H1 (cell line): Measurements from ENCODE around the gene KCNK4. TPM values are rescaled to one million over a fixed set of nuclear protein-coding genes. Genes with fewer than 3 reads are reported as not detected.

Experiments
- CTCF ChIA-PET: fragments of 300-600 bp; sonication (Branson Sonifier 250); formaldehyde crosslinking; loops from one replicate; lab custom pipeline; 2021; ENCODE audit not compliant: partially characterized antibody; lab: Charles Lee
- POLR2A ChIA-PET: fragments of 300-600 bp; sonication (Branson Sonifier 250); formaldehyde crosslinking; loops from one replicate; lab custom pipeline; 2021; ENCODE audit warnings: inconsistent platforms; ENCODE audit not compliant: partially characterized antibody; lab: Charles Lee
- DNase-seq, 2 experiments: peaks; one replicate each; pipeline versions ENCODE4 v3.0.0 to v3.0.0-alpha.2; 2010 to 2022; ENCODE audit warnings: low spot score in 2 of 2, low read depth in 1 of 2, mixed read lengths in 1 of 2
- FAIRE-seq: peaks from 2 replicates; lab custom pipeline; 2011; peaks lifted over from hg19 to GRCh38; lab: Jason Lieb, UNC
- H2AFZ ChIP-seq: 2 replicates; pipeline ENCODE4 v1.8.1; 2012; ENCODE audit warnings: low read length, inconsistent platforms
- H2AK5ac ChIP-seq: 2 replicates; pipeline ENCODE4 v1.6.1; 2013; ENCODE audit warnings: low read depth, low read length
- H2BK120ac ChIP-seq: replicated peaks from 2 replicates; pipeline ENCODE3; 2013; ENCODE audit warnings: low read depth, low read length, inconsistent platforms
- H2BK12ac ChIP-seq: 2 replicates; pipeline ENCODE4 v1.6.1; 2013; ENCODE audit warnings: low read depth, low read length
- H2BK15ac ChIP-seq: 2 replicates; pipeline ENCODE4 v1.6.1; 2013; ENCODE audit warnings: low read length
- H2BK20ac ChIP-seq: 2 replicates; pipeline ENCODE4 v1.6.1; 2013; ENCODE audit warnings: low read length
- H2BK5ac ChIP-seq: 2 replicates; pipeline ENCODE4 v1.6.1; 2013; ENCODE audit warnings: low read depth, low read length
- H3K14ac ChIP-seq: 2 replicates; pipeline ENCODE4 v1.6.1; 2013; ENCODE audit warnings: inconsistent platforms; ENCODE audit not compliant: insufficient read length
- H3K18ac ChIP-seq: 2 replicates; pipeline ENCODE4 v1.6.1; 2013; ENCODE audit warnings: low read length; ENCODE audit errors: extremely low read depth
- H3K23ac ChIP-seq: 2 replicates; pipeline ENCODE4 v1.6.1; 2013; ENCODE audit warnings: inconsistent platforms; ENCODE audit not compliant: insufficient read length
- H3K23me2 ChIP-seq: 2 replicates; pipeline ENCODE4 v1.6.1; 2013; ENCODE audit warnings: low read depth, low read length
- H3K27ac ChIP-seq: 2 replicates; pipeline ENCODE4 v1.6.1; 2011; ENCODE audit warnings: low read depth, low read length, inconsistent platforms
- H3K27me3 ChIP-seq, 4 experiments: replicated peaks in 1 of 4; 1 replicate in 1 of 4; 2 replicates in 3 of 4; pipeline versions ENCODE4 v1.6.1 to v1.8.1; 2011 to 2013; ENCODE audit warnings: low read length in 3 of 4, mild to moderate bottlenecking in 3 of 4, inconsistent platforms in 2 of 4, mixed read lengths in 2 of 4, moderate library complexity in 1 of 4; ENCODE audit not compliant: control insufficient read depth in 3 of 4, insufficient read depth in 3 of 4; ENCODE audit errors: extremely low read depth in 1 of 4
- H3K36me3 ChIP-seq, 4 experiments: 2 replicates each; pipeline versions ENCODE4 v1.6.1 to v1.8.1; 2011 to 2013; ENCODE audit warnings: mild to moderate bottlenecking in 4 of 4, low read length in 3 of 4, moderate library complexity in 2 of 4, control low read depth in 1 of 4, inconsistent platforms in 1 of 4; ENCODE audit not compliant: insufficient read depth in 4 of 4, control insufficient read depth in 2 of 4
- H3K4ac ChIP-seq: replicated peaks from 2 replicates; pipeline ENCODE3; 2013; ENCODE audit warnings: low read length, low read depth, mixed read lengths, inconsistent platforms; ENCODE audit not compliant: insufficient read length
- H3K4me1 ChIP-seq, 4 experiments: replicated peaks in 1 of 4; 1 replicate in 1 of 4; 2 replicates in 3 of 4; pipeline versions ENCODE4 v1.6.1 to v1.8.1; 2011 to 2013; ENCODE audit warnings: low read length in 3 of 4, inconsistent platforms in 2 of 4, mixed read lengths in 1 of 4; ENCODE audit not compliant: insufficient read depth in 4 of 4, control insufficient read depth in 3 of 4
- H3K4me2 ChIP-seq, 2 experiments: 2 replicates each; pipeline versions ENCODE4 v1.6.1 to v1.8.1; 2011 to 2013; ENCODE audit warnings: low read depth in 2 of 2, low read length in 2 of 2, control low read depth in 1 of 2, inconsistent platforms in 1 of 2, mild to moderate bottlenecking in 1 of 2; ENCODE audit not compliant: insufficient read depth in 1 of 2
- H3K4me3 ChIP-seq, 4 experiments: fragments of 200-600, 300-600 bp in 1 of 4; sonication (generic), shearing (Covaris generic), sonication (Bioruptor Twin) in 1 of 4; 2 replicates each; pipeline versions ENCODE4 v1.5.1 to v1.8.1; 2011 to 2016; ENCODE audit warnings: low read length in 4 of 4, low read depth in 3 of 4, control low read depth in 2 of 4, inconsistent platforms in 2 of 4, mild to moderate bottlenecking in 2 of 4, mixed read lengths in 1 of 4, moderate library complexity in 1 of 4; ENCODE audit not compliant: insufficient read depth in 2 of 4; ENCODE audit errors: extremely low read depth in 1 of 4
- H3K56ac ChIP-seq: replicated peaks from 2 replicates; pipeline ENCODE3; 2013; ENCODE audit warnings: low read depth, mild to moderate bottlenecking, mixed read lengths, low read length, inconsistent platforms; ENCODE audit not compliant: insufficient read length
- H3K79me1 ChIP-seq: 2 replicates; pipeline ENCODE4 v1.6.1; 2013; ENCODE audit warnings: low read depth, low read length, control low read depth
- H3K79me2 ChIP-seq, 2 experiments: 2 replicates each; pipeline versions ENCODE4 v1.6.1 to v1.8.1; 2012 to 2013; ENCODE audit warnings: low read length in 2 of 2, mild to moderate bottlenecking in 2 of 2, inconsistent platforms in 1 of 2; ENCODE audit not compliant: insufficient read depth in 2 of 2, control insufficient read depth in 1 of 2
- H3K9ac ChIP-seq, 4 experiments: replicated peaks in 1 of 4; 1 replicate in 1 of 4; 2 replicates in 3 of 4; pipeline versions ENCODE4 v1.6.1 to v1.8.1; 2011 to 2013; ENCODE audit warnings: low read depth in 3 of 4, low read length in 3 of 4, control low read depth in 2 of 4, mild to moderate bottlenecking in 2 of 4, moderate library complexity in 2 of 4, inconsistent platforms in 1 of 4; ENCODE audit errors: extremely low read depth in 1 of 4
- H3K9me3 ChIP-seq, 2 experiments: 2 replicates each; pipeline versions ENCODE4 v1.6.1 to v1.8.1; 2012 to 2013; ENCODE audit warnings: mild to moderate bottlenecking in 2 of 2, moderate library complexity in 2 of 2, control low read depth in 1 of 2, inconsistent platforms in 1 of 2, low read depth in 1 of 2, low read length in 1 of 2, mixed read lengths in 1 of 2; ENCODE audit not compliant: insufficient read depth in 2 of 2
- H4K20me1 ChIP-seq, 2 experiments: replicated peaks in 1 of 2; 2 replicates each; pipeline versions ENCODE3 to v1.8.1; 2011 to 2013; ENCODE audit warnings: inconsistent platforms in 2 of 2, low read length in 2 of 2, mild to moderate bottlenecking in 1 of 2; ENCODE audit not compliant: insufficient read depth in 2 of 2, control insufficient read depth in 1 of 2
- H4K5ac ChIP-seq: 2 replicates; pipeline ENCODE4 v1.6.1; 2013; ENCODE audit warnings: low read length, low read depth, mixed read lengths, inconsistent platforms; ENCODE audit not compliant: insufficient read length
- H4K8ac ChIP-seq: 2 replicates; pipeline ENCODE4 v1.8.0; 2013; ENCODE audit warnings: mild to moderate bottlenecking, moderate library complexity, low read length, inconsistent platforms; ENCODE audit not compliant: insufficient read depth; ENCODE audit errors: extremely low read depth
- H4K91ac ChIP-seq: replicated peaks from 2 replicates; pipeline ENCODE3; 2013; ENCODE audit warnings: low read length, mixed read lengths, inconsistent platforms; ENCODE audit not compliant: insufficient read length
- ATF3 ChIP-seq: IDR thresholded peaks from 2 replicates; pipeline ENCODE4 v1.6.1; 2011; ENCODE audit warnings: low read depth, mild to moderate bottlenecking, low read length; ENCODE audit not compliant: insufficient read depth
- BRCA1 ChIP-seq: IDR thresholded peaks from 2 replicates; pipeline ENCODE4 v1.6.1; 2012; ENCODE audit warnings: low read depth, low read length, improper control_type of control experiment
- E2F6 ChIP-seq: IDR thresholded peaks from 2 replicates; pipeline ENCODE4 v1.6.1; 2012; ENCODE audit warnings: inconsistent platforms
- EP300 ChIP-seq, 2 experiments: IDR thresholded peaks; 1 replicate in 1 of 2; 2 replicates in 1 of 2; pipeline ENCODE4 v1.6.1; 2011 to 2012; ENCODE audit warnings: low read depth in 2 of 2, low read length in 2 of 2, mild to moderate bottlenecking in 2 of 2, borderline replicate concordance in 1 of 2, inconsistent platforms in 1 of 2, moderate library complexity in 1 of 2
- HDAC2 ChIP-seq, 2 experiments: fragments of 300-600 bp in 1 of 2; sonication (generic) in 1 of 2; IDR thresholded peaks; 2 replicates each; pipeline ENCODE4 v1.6.1; 2011 to 2012; ENCODE audit warnings: low read depth in 2 of 2, low read length in 2 of 2, mild to moderate bottlenecking in 2 of 2, moderate library complexity in 2 of 2, borderline replicate concordance in 1 of 2, inconsistent platforms in 1 of 2
- JUN ChIP-seq: IDR thresholded peaks from 2 replicates; pipeline ENCODE4 v1.6.1; 2011; ENCODE audit warnings: low read depth, mild to moderate bottlenecking, improper control_type of control experiment, low read length
- JUND ChIP-seq: IDR thresholded peaks from 2 replicates; pipeline ENCODE4 v1.6.1; 2011; ENCODE audit warnings: mild to moderate bottlenecking, improper control_type of control experiment, low read length
- RNF2 ChIP-seq: fragments of 200-900, 300-1000 bp; sonication (generic); IDR thresholded peaks from 2 replicates; pipeline ENCODE4 v1.7.1; 2016; ENCODE audit warnings: borderline replicate concordance, low read depth, mild to moderate bottlenecking, antibody characterized with exemption, low read length; ENCODE audit not compliant: poor library complexity, severe bottlenecking; ENCODE audit errors: missing control alignments
- RXRA ChIP-seq: IDR thresholded peaks from 2 replicates; pipeline ENCODE4 v1.6.1; 2011; ENCODE audit warnings: low read depth, mild to moderate bottlenecking, low read length, moderate library complexity; ENCODE audit not compliant: insufficient read depth
- SUZ12 ChIP-seq: fragments of 200-600 bp; sonication (generic); IDR thresholded peaks from 2 replicates; pipeline ENCODE4 v1.6.1; 2012; ENCODE audit warnings: mild to moderate bottlenecking, inconsistent platforms, low read length, moderate library complexity, mixed read lengths
- TEAD4 ChIP-seq: IDR thresholded peaks from 2 replicates; pipeline ENCODE4 v1.6.1; 2012; ENCODE audit warnings: low read depth, low read length, inconsistent platforms, mixed read lengths
- WGBS, 2 experiments: shearing (Covaris generic) in 1 of 2; methylation state at CpG; one replicate each; pipeline versions ENCODE4 v1.1.6 to v1.1.7; 2013 to 2015; ENCODE audit warnings: low lambda C conversion rate in 2 of 2, mixed read lengths in 2 of 2, inconsistent platforms in 1 of 2, low coverage in 1 of 2, missing lambda C conversion rate in 1 of 2; ENCODE audit not compliant: insufficient replicate concordance in 2 of 2, insufficient coverage in 1 of 2, insufficient read length in 1 of 2; ENCODE audit errors: extremely low coverage in 1 of 2, missing lambda C conversion rate in 1 of 2; 5-methylcytosine and 5-hydroxymethylcytosine counted together
- polyA plus RNA-seq, 7 experiments: library from polyadenylated mRNA; depleted of rRNA in 3 of 7; stranded (reverse) in 5 of 7; unstranded in 2 of 7; fragments of >200 nt in 5 of 7; fragments of 200-250 nt in 2 of 7; gene quantifications; 1 replicate in 5 of 7; 2 replicates in 1 of 7; 4 replicates in 1 of 7; pipeline versions ENCODE4 v1.2.1 to v1.2.3, GENCODE V29; 2011 to 2013; ENCODE audit warnings: missing spikeins in 2 of 7, mixed read lengths in 2 of 7
- total RNA-seq: library from RNA; stranded (reverse); fragmentation: NEBNext Ultra II Directional; extraction: Animal tissue kit (Norgen Biotek cat#: 25700); gene quantifications from 2 replicates; pipeline ENCODE4 v1.2.1, GENCODE V29; 2021

KCNK4 gene
- total and polyA plus RNA-seq, 2 of the 8 experiments (the other 6 are each of a cell fraction or from before 2014, with no cell fraction given) = 0.19 TPM; not detected in 1

GRCh38 chr11:64322925-64323260, 31.8 kb downstream of the KCNK4 start:
- no peaks in the 10 kb centered on the region for H3K9me3 ChIP-seq
- H4K20me1 ChIP-seq = peaks cover 0 to 3% of the 10 kb centered on the region in 2 experiments
- no peak overlapping the region for H3K14ac ChIP-seq
- peak overlapping the region; percentile 75; the same call in 1 of the 2 replicates for H2BK5ac ChIP-seq
- no peak overlapping the region for H3K4ac ChIP-seq
- H3K79me2 ChIP-seq = peaks cover 0 to 10% of the 10 kb centered on the region in 2 experiments; a peak in 1 of 4 replicates
- no peak overlapping the region for H3K9ac ChIP-seq
- H3K27me3 ChIP-seq = no peaks in the 10 kb centered on the region
- DNase-seq (no peak), FAIRE-seq (no peak)
- H4K5ac ChIP-seq = no peak overlapping the region
- no peak overlapping the region for H2AFZ ChIP-seq
- H3K4me1 ChIP-seq = peaks cover 1 to 10% (median 5%) of the 10 kb centered on the region in 4 experiments; a peak in 6 of 7 replicates
- H3K79me1 ChIP-seq = 0 out of 2 replicates have a peak, but pooled peaks cover 5% of the 10 kb centered on the region
- POLR2A ChIA-PET = interaction anchor here (0.7 to 2.6 kb wide), 4 partner anchors 9 to 52 kb away, joined by 4 to 12 read pairs (median 6); no protein-coding TSS in a partner anchor
- no peak overlapping the region for H4K8ac ChIP-seq
- H3K23ac ChIP-seq = no peak overlapping the region
- no peak overlapping the region for H2BK15ac ChIP-seq
- CTCF ChIA-PET = interaction anchor here (1.4 to 37.6 kb wide), 5 partner anchors 9 to 33 kb away, joined by 6 to 614 read pairs (median 22); partner anchors contain the start of genes CATSPERZ, ESRRA, PRDX5 and TRMT112
- H3K23me2 ChIP-seq = peaks cover 3% of the 10 kb centered on the region; the same call in 1 of the 2 replicates
- WGBS, 2 experiments = 95% methylated on average over 7 of the region's 7 CpGs; no CpG with 5 or more reads in 1 of the 2 experiments
- peaks cover 0 to 16% (median 3%) of the 10 kb centered on the region in 4 experiments; a peak in 6 of 8 replicates for H3K36me3 ChIP-seq
- H3K18ac ChIP-seq = no peak overlapping the region
- 0 out of 2 replicates have a peak overlapping the region, but pooled peaks have one; percentile 10 for H2AK5ac ChIP-seq
- H4K91ac ChIP-seq = no peak overlapping the region
- H2BK20ac ChIP-seq = no peak overlapping the region
- H3K4me2 ChIP-seq = no peak overlapping the region
- no peak overlapping the region for H2BK12ac ChIP-seq
- H2BK120ac ChIP-seq = no peak overlapping the region
- H3K27ac ChIP-seq = no peak overlapping the region
- no peak overlapping the region for H3K4me3 ChIP-seq
- no peak overlapping the region for H3K56ac ChIP-seq
- TF ChIP-seq ATF3 (no peak), RNF2 (no peak), BRCA1 (no peak), HDAC2 (IDR thresholded peaks at IDR 0.05; ENCODE audit: borderline replicate concordance in 1 of 2, low read depth in 2 of 2, low read length in 2 of 2) (no peak), JUND (no peak), EP300 (IDR thresholded peaks at IDR 0.05; ENCODE audit: borderline replicate concordance in 1 of 2, low read depth in 2 of 2, low read length in 2 of 2) (no peak), SUZ12 (no peak), JUN (no peak), E2F6 (no peak), TEAD4 (no peak), RXRA (no peak)
